DMS53 treated with DMSO at 0.1 percent for 48 hours (cell line): ENCODE measurements around the gene DPP4.

Source experiments
- DNase-seq: peaks from one replicate; lab custom pipeline; 2025; ENCODE audit not compliant: unreplicated experiment; lab: John Stamatoyannopoulos, UW

Gene DPP4

GRCh38 chr2:162073888-162074631 lies at the start of gene DPP4:
Gene DPP4 (minus strand): TSS chr2:162074215. CDS start chr2:162073981, 234 bp downstream.
- DNase-seq, result peak; percentile 49

- DNase-seq, result no peak
These were observed 44.4 kb upstream of the DPP4 start for GRCh38 chr2:162118166-162119031.

DNA sequence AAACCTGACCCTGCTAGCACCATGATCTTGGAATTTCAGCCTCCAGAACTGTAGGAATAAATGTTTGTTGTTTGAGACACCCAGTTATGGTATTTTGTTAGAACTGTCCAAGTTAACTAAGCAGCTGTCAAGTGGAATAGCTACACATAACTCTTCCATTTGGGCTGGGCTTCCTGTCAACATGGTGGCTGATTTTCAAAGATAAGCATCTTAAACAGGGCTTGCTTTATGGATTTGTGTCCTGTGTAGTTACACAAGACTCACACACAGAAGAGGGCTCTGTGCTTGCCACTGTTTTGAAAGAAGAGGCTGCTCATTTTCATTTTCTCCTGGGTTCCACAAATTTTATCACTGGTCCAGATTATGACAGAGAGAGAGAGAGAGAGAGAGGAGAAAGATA lies 42.3 kb upstream of the DPP4 start:
- no peak for DNase-seq

DNA sequence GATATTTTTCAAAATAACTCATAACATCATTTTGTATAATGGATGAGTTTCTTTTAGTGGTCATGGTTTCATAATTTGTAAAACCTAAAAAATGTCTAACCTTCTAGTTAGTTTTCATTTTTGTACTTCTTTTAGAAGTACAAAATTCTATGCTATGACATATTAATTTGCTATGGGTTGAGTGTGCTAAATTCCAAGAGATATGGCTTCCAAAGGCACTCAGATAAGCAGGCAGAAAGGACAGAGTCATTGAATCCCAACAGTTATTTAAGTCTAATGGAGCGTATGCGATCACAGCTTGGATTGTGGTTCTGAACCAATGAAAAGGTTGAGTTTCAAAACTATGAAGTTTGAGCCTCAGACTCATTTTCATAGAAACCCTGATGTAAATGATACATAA lies 41.1 kb upstream of the DPP4 start:
- no peak for DNase-seq

DNA sequence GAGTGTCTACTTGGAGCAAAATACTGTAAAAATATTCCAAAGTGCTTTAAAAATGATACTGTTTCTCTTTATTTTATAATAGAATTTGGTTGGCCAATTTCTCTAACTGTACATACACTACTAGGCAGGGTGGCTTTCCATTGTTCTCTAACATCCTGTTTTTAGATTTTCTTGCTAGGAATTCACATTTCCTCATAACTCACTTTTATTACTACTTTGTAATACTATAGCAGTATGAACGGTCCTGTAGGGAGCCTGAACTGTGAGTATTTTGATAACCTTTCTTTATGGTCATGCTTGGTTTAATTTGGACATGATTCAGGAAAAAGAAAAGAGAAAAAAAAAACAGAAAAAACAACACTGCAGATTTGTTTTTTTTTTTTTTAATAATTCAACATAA lies 40.3 kb upstream of the DPP4 start:
- no peak for DNase-seq

GRCh38 chr2:162113776-162114168 lies 39.8 kb upstream of the DPP4 start:
- DNase-seq, result no peak

GRCh38 chr2:162113088-162113775 lies 39.2 kb upstream of the DPP4 start:
- no peak for DNase-seq

DNA sequence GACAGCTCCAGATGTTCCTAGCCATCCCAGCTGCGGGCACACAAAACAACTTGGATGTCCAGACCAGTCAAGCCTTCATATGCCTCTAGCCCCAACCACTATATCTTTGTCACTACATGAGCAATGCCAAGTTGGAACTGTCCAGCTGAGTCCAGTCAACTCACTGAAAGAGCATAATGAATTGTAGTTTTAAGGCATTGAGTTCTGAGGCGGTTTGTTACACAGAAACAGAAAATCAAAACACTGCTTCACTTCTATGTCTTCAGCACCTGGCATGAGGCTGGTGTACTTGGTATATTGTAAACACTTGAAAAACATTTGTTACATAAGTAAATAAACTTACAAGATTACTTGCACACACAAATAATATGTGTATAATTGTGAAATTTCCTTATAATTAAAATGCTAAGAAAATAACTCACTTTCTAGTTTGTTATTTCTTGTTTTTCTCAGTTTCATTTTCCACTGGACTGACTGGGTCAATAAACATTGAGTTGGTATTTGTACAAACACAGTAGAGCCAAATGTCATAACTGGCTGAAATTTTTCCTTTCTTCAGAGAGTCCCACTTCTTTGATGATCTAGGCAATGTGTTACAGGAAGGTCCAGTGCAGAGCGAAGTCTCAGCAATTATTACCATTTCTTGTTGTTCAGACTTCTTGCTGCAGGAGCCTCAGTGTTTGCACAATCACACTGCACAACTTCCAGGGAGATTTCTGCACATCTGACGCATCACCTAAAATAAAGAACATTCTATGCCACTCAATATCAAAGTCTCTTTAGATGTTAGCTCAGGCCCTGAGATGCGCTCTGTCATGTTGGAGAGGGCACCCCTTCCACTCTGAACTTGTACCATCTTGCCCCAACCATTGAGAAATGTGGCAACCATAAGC lies 38.2 kb upstream of the DPP4 start:
- DNase-seq, result peak; percentile 14

GRCh38 chr2:162107361-162107901 lies 33.4 kb upstream of the DPP4 start:
- no peak for DNase-seq

DNA sequence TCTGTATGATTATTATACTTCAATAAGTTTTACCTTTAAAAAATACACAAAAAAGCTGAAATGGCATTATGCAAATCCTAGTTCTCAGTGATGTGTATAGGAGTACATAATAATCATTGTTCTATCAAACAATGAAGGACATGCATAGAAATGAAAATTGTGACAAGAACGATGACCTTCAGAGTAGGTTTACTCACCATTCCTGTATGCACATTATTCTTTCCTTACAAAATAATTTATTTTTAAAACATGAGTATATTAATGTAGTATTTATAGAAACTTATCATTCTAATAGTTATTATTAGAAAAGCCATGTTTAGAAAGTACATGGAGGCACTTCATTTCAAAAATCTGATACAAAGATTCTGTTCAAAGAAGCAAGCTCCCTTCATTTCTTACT lies 32.7 kb upstream of the DPP4 start:
- no peak for DNase-seq

DNA sequence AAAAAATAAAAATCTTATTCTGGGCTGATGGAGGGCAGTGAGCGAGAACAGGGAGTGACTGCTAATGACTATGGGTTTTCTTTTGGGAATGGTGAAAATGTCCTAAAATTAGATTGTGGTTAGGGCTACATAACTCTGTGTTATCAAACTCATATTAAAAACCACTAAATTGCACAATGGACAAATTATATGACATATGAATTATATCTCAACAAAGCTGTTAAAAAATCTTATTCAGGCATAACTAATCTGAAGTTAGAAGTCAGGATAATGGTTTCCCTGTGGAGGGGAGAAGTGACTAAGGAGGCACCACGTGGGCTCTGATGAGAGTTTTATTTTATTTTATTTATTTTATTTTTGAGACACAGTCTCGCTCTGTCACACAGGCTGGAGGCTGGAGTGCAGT lies 32.1 kb upstream of the DPP4 start:
- DNase-seq, result no peak

DNA sequence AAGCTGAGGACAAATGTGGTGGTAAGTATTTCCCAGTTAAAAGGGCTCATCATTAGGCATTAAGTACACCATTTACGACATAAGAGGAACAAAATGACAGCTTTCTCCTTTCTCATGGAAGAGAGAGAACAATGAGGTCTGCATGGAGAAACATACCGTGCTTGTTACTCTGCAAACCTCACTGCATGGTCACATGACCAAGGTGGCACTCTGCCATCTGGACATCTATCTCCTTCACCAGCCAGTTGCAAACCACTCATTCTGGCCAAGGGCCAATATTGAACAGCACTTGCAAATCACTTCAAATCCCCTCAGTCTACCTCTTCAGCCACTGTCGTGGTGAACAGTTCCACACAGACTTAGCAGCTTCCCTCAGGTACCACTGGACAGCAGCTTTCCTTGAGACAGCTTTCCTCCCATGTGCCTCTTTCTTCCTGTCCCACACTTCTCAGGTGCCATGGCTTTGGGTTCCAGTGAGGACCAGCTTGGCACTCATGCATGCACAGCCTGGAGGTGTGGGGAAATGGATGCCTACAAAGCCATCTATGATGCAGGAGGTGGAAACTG lies 29.5 kb upstream of the DPP4 start:
- DNase-seq, result peak; percentile 45

- DNase-seq, result no peak
These were observed 26.6 kb upstream of the DPP4 start for GRCh38 chr2:162100579-162100978.

DNA sequence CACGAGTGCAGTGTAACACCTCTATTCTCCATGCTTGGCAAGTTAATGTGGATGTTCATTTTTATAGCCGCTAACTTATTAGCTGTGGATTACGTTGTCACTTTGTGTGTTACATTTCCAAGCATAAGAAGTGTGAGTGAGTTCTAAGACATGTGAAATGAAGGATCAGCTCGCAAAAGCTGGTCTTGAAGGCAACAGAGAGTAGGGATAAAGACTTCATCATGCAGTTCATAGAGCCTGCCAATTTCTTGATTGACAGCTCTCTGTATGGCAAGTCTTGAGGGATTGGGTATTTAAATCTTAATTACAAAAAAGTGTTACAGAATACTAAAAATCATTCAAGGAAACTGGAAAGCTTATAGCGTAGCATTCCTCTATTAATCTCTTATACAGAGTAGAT lies 25.8 kb upstream of the DPP4 start:
- DNase-seq, result no peak

DNA sequence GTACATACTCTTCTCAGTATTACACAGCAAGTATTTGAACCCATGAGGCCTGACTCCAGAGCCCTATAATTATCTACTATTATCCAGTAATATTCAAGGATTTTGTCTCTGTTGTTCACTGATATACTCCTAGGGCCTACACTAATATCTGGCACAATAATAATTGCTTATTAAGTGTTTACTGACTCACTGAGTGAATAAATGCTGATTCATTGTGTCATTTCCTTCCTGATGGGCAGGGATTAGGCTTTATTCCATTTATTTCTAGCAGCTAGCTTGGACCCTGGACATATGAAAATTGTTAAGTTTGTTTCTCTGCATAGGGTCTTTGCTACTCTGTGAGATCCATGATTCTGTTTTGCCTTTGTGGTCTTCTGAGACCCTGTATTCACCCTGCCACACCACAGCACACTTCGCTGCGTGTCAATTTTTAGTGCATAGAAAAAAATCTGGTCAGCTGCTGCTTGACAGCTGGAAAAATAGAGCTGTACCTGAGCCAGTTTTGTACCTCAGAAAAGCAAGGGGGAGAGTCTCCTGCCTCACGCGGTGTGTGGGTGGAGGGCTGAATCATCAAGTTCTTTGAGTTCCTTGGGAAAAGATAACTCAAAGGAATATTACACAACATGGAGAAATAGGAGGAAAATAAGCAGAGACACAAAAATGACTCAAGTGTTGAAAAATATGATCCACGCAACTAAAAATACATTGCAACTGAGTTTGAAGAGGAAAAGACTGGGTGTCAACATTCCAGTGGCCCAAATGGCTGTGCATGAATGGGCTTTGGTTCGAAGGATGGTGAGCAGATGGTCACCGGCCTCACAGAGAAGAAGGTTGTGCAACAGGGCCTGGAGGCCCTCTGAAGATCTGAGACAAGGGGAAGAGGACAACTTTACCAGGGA lies 18.9 kb upstream of the DPP4 start:
- DNase-seq, result no peak

GRCh38 chr2:162092008-162092390 lies 18.0 kb upstream of the DPP4 start:
- no peak for DNase-seq

DNA sequence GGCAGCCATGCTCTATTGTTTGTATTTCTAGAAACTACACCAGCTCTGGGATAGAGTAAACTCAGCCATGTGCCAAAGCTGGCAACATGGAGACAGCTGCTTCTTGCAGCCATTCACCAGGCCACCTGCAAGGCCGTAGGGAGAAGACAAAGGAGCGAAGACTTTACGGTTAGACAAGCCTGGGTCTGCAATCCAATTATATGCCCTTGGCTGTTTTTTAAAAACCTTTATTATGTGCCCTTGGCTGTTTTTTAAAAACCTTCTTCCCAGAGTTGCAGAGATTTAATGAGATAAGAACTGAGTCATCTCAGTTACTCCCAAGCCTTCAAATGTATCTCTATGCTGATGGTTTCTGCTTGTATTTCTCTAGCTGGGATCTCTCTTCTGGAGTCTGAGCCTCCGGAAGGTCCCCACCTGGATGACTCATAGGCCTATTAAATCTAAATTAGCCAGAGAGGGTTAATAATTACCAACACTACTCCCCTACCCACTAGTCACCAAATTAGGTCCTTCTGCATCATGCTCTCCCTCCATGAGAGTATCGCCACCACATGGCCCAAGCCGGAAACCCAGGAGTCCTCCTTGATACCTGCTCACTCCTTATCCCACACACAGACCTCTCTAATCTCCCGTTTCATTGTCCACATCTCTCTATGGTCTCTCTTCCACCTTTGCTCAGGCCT lies 17.5 kb upstream of the DPP4 start:
- DNase-seq, result peak; percentile 98

DNA sequence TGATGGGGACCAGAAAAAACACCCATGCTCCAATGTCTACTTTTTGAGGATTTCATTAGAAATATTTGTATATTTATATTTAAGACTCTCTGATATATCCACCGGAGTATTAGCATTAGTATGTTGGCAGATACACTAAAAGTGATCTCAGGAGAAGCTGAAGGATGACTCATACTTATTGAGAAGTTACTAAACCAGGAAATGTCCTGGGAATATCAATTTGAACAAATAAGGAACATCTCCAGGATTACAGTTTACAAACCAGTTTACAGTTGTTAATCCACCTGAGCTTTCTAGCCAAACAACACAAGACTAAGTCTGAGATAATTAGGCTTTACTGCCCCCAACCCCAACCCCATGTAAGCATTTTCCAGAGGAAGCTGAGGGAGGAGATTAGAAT lies 16.1 kb upstream of the DPP4 start:
- peak; percentile 75 for DNase-seq

DNA sequence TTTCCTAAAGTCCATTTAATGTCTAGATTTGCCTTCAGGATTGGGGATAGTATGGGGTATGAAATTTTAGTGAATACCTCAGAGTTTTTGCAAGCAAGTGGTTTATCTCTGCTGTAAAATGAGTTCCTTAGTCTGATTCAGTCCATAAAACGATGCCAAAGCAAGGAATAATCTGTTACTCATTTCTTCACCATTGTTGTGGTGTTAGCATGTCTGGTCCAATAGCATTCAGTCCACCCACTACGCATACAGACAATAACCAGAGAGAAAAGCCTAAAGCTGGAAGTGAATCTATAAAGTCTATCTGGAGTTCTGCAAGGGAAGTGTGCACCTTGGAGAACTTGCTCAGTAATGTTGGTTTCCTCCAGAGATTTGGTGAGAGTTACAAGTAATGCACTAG lies 12.9 kb upstream of the DPP4 start:
- DNase-seq, result no peak
